Hematopoietic multipotent progenitor cell treated with erythropoietin and hydrocortisone succinate and interleukin-3 and kit ligand, for 8 days (in vitro differentiated cells): ENCODE measurements around the gene FOXP2.
"Not testable (repeated sequence)": the region's sequence is repeated elsewhere in the genome, so short reads cannot be mapped to it uniquely, and the experiment has no call there.

Experiments used
- DNase-seq: peaks from one replicate; pipeline ENCODE4 v3.0.0-alpha.2; 2015

The FOXP2 gene

DNA sequence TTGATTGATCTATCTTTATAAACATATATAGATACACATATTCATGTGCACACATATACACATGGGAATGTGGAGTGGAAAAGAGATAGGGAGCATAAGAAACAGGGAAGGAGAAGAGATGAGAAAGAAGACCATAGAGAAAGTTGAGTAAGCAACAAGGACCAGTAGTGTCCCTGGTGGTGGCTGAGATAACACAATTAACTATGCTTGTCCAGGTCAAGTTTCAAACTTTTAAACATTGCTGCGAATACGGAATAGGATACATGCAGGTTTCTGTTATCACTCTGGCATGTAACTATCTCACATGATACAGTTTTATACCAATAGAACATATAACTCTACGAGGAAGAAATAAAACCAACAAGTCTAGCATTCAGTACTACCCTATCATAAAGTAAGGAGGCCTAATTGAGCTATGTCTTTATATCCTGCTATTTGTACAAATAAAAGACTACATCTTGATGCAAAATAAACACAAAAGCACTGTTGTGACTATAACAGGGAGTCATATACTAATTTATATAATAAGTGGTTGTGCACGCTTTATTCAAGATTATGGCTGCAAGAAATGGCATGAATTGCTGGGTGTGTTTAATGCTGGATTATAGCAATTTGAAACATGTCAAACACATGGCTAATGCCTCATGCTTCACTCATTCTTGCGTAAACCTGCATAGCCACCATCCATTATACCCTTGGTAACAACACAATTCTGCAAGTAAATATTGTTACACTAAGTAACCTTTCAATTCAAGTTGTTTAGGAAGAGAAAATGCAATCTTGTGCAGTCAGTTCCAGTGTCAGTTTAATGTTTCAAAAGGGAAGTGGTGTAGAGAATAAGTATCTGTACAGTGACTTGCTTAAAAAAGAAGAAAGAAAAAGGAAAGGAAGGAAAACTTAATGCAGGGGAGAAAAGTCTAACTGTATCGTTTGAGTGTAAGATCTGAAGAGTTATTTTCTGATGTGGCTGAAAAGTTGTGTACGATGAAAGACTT is 8.2 kb downstream of the FOXP2 start:
- DNase-seq: no peak

DNA sequence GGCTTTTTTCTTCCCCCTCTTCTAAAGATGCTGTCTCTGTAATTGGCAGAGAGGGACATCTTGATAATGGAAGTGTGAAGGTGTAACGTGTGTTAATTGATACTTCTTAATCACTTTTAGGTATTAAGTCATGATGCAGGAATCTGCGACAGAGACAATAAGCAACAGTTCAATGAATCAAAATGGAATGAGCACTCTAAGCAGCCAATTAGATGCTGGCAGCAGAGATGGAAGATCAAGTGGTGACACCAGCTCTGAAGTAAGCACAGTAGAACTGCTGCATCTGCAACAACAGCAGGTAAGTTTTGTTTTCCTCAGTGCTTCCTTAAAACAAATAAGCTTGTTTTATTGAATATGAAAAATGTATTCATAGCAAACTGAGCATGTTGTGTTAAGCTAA is 11.8 kb downstream of the FOXP2 start:
- no peak for DNase-seq

DNA sequence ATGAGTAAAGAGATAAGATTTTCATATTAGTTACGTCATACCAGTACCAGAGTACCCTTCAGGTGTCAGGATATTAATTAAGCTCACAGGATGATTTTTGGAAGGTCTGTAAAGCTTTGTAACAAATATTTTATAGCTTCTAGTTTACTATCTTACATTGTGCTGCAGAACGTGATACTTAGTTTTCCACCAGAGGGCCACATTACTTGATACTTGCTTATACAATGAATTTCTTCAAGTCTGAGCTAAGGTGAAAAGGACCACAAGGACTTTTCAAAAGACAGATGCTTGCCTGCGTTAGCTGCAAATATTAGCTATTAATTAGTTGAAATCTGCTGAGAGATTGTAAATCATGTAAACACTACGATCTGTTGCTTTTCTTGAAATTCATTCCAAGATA is 12.2 kb downstream of the FOXP2 start:
- DNase-seq: no peak

DNA sequence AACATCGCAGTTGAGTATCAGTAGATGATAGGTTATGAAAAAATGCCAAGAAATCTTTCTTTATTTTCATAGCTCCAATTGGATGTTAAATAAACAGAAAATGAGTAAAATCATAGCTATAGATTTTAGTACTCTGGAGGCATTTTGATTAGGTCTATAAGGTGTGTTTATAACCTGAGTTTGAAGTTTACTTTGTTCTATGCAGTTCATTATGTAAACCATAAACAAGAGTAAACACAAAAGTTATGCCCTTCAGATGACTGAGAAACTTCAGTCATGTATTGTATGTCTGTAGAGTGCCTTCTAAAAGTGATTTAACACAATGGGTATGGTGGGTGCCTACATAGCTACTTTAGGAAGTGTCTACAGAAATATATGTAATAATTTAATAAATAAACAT is 13.6 kb downstream of the FOXP2 start:
- DNase-seq: no peak

DNA sequence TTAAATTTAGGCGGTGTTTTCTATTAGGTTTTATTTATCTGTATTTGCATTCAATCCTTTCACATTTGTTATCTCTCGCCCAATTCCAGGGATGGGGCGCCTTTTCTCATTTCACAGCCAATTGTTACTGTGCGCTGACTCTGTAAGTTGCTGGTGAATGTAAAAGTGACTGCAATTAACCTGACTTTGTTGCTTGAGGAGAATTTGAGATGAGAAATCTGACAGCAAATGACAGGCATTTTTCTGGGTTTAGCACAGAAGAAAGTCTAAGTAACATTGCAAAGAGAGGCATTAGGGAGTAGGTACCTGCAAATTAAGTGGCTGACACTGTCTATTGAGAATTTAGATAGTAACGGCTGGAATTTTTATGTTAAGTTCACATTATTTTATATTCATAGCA is 16.6 kb downstream of the FOXP2 start:
- no peak for DNase-seq

DNA sequence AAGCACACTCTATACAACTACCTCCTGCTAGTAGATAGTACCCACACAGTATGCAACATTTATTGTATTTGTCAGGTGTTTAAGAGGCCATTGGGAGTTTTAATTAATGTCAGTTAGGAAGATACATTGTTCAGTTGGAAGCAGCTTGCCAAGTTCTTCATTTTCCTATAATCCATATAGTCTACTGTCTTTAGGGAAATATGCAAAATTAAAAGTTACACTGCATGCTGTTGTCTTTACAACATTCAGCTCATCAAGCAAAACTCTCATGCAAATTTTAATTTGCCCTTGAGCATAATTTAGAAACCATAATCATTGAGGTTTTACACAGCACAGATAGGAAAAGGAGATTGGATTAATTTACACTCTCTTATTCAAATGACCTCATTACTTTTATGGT is 17.4 kb downstream of the FOXP2 start:
- DNase-seq: no peak

DNA sequence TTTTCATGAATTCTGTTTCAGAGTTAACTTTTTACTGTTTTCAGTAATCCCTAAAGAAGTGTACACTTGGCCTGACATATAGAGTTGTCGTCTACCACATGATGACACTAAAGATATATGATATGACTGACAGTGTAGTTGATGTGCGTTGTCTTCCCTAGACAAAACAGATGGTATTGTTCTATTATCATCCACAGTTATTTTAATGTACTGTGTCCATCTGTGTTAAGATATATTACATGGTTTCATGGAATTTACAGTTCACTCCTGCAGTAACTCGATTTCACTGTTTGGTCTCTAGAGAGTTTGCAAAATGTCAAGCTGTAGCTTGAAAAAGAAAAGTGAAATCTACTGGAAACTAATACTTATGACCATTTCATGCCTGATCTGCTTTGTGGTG is 18.1 kb downstream of the FOXP2 start:
- DNase-seq: no peak

DNA sequence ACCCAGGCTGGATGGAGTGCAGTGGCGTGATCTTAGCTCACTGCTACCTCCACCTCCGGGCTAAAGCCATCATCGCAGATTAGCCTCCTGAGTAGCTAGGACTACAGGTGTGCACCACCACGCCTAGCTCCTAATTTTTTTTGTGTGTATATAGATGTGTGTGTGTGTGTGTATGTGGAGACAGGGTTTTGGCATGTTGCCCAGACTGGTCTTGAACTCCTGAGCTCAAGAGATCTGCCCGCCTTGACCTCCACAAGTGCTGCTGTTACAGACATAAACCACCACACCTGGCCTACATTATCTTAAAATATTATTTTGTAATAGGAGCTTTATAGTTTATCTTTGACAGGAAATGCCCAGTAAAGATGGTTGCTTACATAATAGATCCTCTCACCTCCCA is 25.0 kb downstream of the FOXP2 start:
- DNase-seq: no peak

DNA sequence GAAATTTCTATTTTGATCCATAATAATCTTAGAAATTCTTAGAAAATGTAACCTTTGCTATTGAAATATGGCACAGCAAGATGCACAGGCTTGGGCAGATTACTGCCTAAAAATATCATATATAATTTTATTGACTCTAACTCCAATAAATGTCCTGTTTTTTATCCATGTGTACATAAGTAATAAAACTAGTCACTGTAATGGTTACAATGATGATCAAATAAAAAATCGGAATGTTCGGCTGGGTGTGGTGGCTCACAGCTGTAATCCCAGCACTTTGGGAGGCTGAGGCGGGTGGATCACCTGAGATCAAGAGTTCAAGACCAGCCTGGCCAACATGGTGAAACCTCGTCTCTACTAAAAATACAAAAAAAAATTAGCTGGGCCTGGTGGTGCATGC is 26.3 kb downstream of the FOXP2 start:
- DNase-seq: not testable (repeated sequence)

DNA sequence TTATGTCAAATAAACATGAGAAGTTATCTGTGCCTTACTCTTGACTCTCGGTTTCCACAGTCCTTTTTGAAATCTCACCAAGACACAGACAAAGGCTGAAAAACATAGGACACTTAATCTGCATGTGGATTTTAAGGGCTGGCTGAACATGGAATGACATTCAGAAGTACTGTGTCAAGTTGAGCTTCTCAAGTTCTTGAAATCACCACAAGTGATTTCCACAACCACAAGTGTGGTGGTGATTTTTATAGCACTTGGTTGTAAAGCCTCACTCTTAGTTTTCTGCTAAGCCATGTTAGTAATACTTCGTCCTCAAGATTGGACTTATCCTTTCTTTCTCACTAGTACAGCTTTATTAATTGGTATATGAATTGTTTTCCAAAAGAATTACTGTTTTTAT is 29.6 kb downstream of the FOXP2 start:
- no peak for DNase-seq

DNA sequence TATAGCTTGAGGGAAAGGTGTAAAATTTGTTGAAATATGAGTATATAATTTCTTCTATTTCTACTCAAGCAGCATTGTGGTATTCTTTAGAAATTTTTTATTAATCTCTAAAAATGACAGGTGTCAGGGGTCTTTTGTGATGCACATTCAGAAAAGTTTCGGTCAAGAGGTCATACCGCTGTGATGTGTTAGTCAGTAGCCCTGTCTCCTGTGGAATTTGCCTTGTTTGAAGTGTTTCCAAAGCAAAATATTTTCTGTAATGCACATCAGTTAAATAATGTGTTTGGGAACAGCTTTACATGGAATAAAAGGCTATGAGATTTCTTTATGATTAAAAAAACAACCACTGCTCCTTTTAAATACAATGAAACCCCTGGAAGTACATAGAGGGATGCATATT is 35.8 kb downstream of the FOXP2 start:
- DNase-seq: no peak

DNA sequence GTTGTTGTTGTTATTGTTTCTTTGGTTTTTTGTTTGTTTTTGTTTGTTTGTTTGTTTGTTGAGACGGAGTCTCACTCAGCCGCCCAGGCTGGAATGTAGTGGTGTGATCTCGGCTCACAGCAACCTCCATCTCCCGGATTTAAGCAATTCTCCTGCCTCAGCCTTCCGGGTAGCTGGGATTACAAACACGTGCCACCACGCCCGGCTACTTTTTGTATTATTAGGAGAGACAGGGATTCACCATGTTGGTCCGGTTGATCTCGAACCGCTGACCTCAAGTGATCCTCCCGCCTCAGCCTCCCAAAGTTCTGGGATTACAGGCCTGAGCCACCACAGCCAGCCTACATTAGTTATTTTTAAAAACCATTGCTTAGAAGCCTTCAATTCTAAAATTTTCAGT is 45.0 kb downstream of the FOXP2 start:
- DNase-seq: no peak

DNA sequence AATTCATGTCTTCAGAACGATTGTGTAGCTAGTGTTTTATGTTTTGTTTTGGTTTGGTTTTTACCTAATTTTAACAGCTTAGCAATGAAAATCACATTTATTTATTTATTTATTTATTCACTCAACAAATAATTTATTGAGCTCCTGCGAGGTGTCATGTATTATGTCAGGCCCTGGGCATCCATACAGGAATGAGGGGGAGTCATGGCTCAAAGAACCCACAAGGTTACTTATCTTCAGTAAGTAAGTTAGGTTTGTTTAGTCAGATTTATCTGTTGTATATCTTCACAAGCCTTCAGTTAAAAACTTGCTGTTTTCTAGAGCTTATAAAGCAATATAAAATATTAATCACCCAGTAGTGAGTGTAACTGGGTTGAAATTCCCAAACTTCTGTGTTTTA is 45.4 kb downstream of the FOXP2 start:
- DNase-seq: no peak

DNA sequence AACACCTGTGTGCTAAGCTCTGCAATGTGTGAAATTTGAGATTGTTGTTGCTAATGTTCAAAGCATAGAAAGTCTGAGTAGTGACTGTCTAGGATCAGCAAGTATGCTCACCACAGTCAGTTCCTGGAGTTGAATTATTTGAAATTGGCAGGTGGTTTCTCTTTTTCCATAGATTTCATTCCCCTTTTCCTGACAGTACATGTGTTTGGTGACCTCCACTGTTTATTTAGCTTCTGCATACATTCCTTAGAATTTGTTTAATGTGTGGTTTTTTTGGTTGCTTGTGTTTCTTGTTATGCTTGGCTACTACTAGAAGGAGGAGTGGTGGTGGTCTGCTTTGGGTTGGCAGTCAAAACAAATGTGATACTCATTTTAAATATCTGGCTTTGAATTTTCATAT is 52.3 kb downstream of the FOXP2 start:
- no peak for DNase-seq

DNA sequence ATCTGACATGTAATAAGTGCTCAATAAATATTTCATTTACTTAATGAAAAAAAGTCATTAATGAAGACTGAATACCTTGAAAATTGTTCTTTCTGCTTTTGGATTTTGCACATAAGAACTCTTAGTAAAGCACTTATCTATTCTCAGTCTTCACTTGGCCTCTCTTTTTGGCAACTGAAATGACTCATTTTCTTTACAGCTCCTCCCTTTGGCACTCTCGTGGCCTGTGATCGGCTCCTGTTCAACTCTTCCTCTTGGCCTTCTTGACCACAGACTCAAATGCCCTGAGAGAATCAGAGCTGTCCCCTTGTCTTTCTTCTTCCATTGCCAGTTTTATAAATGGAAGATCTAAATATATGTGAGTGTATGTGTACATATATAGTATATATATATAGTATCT is 54.2 kb downstream of the FOXP2 start:
- no peak for DNase-seq

DNA sequence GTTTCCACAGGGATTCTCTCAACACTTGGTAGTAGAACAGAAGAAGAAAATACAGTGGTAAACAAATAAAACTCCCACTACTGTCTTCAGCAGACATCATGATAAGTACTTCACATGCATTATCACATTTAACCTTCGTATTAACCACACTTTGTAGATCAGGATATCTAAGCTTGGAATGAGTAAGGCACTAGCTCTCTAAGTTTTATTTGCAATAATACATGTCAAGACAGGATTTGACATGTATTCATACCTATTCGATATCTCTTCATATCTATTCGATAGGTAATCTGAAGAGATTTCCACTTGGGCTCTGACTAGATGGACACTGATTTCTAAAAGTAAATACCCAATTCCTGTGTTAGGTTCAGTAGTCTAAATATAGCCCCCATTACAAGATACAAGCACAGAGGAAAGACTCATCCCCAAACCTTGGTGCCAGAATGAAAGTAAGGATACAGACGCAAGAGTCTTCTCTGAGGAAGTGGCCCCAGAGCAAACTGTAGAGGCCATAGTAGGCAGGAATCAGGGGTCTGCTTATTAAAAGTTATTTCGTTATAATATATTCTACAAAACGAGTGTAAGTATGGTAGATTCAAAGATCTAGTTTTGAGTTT is 58.4 kb downstream of the FOXP2 start:
- DNase-seq: no peak

DNA sequence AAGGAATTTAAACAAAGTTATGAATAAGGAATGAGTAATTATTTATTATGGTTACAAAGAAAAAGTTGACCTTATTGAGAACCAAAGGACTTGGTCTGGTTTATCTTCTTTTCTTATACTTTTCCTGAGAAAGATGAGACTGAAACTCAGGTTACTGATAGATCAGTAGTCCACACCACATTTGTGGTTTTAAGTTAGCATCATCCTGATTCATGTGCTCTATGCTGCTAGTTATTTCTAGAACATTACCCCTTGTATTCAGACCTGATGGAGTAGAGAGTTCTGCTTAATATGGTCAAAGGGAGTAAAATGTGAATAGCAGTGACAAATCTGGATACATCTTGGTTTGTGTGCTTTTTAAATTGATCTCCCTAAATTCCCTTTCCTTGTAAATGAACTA is 63.8 kb downstream of the FOXP2 start:
- no peak for DNase-seq

DNA sequence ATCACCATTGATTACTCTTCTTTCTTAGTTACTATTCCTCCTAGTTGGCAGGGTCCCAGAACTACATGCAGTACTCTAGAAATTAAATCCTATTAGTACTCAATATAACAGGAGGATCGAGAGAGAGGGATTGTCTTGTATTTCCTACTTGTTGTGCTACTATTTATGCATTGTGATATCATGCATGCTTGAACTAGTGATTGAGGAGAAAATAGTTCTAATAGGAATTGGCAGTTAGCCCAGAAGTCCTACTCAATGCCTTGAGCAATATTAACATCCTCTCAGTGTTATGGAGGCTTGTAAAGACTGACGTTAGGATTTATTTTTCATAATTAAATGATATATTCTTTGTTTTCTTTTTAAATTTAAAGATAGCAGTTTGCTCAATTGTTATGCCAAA is 67.4 kb downstream of the FOXP2 start:
- no peak for DNase-seq

DNA sequence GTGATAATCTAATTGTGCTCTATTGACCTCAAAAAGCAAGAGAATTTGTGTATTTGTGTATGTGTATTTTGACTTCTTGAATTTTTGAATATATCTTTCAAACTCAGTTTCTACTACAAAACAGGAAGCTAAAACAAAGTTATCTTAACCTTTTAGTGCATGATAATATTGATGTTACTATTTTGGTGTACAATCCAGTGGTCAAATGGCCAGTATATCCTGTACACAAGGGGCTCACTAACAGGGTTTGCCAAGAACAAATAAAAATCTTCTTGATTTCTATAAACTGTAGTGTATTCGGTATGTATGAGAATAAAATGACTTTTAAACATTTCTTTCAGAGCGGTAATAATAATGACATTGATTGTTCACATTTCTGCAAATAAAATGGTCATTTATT is 69.6 kb downstream of the FOXP2 start:
- no peak for DNase-seq

DNA sequence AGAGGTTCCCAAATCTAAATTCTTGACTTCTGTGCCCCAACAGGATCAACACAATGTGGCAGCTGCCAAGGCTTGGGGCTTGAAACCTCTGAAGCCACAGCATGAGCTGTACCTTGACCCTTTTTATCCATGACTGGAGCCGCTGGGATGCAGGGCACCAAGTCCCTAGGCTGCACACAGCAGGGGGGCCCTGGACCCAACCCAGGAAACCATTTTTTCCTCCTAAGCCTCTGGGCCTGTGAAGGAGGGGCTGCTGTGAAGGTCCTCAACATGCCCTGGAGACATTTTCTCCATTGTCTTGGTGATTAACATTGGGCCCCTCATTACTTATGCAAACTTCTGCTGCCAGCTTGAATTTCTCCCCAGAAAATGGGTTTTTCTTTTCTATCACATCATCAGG is 72.6 kb downstream of the FOXP2 start:
- no peak for DNase-seq

DNA sequence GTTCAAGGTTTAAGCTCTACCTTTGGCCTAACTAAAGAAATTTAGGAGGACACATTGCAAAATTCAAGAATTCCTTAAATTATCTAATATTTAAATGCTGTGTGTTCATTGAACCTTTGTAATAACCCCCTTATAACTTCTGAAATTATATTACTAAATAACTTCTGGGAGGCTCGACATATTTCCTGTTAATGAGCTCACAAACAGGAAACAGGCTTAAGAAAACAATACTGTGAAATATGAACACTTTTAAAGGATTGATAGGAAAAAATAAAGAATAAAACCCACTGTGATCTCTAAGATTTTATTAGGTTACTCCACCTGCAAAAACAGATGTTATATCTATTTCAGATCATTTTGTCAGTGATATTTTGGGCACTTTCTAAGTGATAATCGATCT is 74.1 kb downstream of the FOXP2 start:
- DNase-seq: no peak

DNA sequence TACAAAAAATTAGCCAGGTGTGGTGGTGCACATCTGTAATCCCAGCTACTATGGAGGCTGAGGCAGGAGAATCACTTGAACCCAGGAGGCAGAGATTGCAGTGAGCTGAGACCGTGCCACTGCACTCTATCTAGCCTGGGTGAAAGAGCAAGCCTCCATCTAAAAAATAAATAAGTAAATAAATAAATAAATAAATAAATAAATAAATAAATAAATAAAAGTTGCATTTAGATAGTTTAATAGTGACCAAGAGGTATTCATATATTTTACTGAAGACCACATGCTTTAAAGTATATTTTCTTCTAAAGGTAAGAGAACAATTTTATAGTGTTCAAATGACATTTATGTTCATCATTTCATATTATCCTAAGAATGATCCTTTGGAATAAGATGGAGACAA is 82.9 kb downstream of the FOXP2 start:
- DNase-seq: not testable (repeated sequence)

DNA sequence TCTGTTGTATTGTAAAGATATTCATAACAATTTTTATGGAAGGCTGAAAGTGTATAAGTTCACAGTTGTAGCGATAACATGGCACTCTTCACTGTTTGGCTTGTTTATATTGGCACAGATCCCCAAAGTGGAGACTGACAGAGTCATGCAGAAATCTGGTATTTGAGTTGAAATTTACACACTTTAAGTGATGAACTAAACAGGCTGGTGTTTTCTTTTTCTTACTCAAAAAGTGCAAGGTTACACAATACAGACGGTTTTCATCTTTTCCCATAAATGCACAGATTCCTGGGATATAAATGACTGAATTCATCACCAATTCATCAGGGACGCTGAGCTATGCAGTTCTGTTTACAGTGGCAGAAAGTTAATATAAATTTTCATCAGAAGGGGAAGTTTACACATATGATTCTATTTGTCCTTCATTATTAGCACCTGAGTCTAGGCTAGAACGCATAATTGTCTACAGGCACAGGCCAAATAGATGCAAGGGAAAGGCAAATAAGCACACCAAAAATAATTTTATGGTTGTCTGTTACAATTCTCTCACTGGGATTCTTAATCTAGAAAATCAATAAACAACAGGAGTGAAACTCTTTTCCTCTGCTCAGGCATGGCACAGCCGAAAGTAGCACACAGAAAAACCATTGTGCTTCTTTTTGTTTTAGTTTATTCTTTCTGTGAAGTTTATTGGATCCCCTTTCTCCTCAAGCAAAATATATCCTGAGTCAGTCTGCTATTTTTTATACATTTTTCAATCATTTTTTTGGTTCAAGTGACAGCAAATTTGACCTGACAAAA is 88.0 kb downstream of the FOXP2 start:
- DNase-seq: no peak

DNA sequence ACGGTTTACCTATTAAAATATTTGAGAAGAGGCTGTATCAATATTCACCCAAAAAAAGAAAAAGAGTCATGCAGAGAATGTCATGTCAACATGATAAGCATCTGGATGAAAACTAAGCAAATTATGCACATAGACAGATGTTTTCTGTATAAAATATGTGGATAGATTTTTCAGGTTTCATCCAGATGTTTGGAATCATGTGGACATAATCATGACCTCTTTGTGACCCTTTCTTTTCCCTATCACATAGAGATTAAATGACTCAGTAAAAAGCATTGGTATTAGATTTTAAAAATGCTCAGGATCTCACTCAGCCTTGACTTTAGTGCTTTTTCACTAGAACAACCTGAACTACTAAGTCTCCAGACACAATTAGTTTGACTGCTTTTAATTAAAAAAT is 90.0 kb downstream of the FOXP2 start:
- no peak for DNase-seq
